K562 (cell line): ENCODE data around the gene PLCL1. TPM values are rescaled to one million over a fixed set of nuclear protein-coding genes. Genes with fewer than 3 reads are reported as not detected.

Experiments used
- ATAC-seq: fragments of 200-7000 bp; cut with Tn5 transposase; 3 replicates; pipeline ENCODE4 v1.9.1; 2020; ENCODE audit warnings: moderate library complexity
- BruUV-seq: library from RNA; stranded (reverse); fragments of 400-500 nt; replicated peaks from 2 replicates; lab custom pipeline; 2021; lab: Mats Ljungman, UMichigan
- CTCF ChIA-PET: fragments of 300-600 bp; formaldehyde crosslinking; extraction: SDS; loops from one replicate; lab custom pipeline; 2021; ENCODE audit warnings: low intra/inter-chr PET ratio; lab: Yijun Ruan, JAX
- POLR2A ChIA-PET: fragments of 300-600, 350-650 bp; sonication (Branson Sonifier 250); formaldehyde crosslinking; extraction: SDS; loops from one replicate; lab custom pipeline; 2021; ENCODE audit warnings: antibody characterized with exemption, inconsistent platforms; lab: Yijun Ruan, JAX
- DNase-seq, 4 experiments: peaks; one replicate each; pipeline versions ENCODE4 v3.0.0 to v3.0.0-alpha.2; 2011 to 2018; ENCODE audit warnings: low spot score in 3 of 4, mixed read lengths in 3 of 4; ENCODE audit errors: extremely low read depth in 1 of 4
- FAIRE-seq: peaks from 2 replicates; lab custom pipeline; 2011; peaks lifted over from hg19 to GRCh38; lab: Jason Lieb, UNC
- H2AFZ ChIP-seq: 2 replicates; pipeline ENCODE4 v1.6.0; 2011; ENCODE audit warnings: low read depth, low read length, control low read depth, inconsistent platforms
- H3K27ac ChIP-seq: fragments of 200-600 bp; 3 replicates; pipeline ENCODE4 v1.8.0; 2011; ENCODE audit warnings: low read depth, mild to moderate bottlenecking, control low read depth, inconsistent platforms, low read length, moderate library complexity, mixed read lengths; ENCODE audit errors: extremely low read depth
- H3K27me3 ChIP-seq, 2 experiments: fragments of 300-600 bp in 1 of 2; 2 replicates in 1 of 2; 3 replicates in 1 of 2; pipeline versions ENCODE4 v1.6.0 to v1.8.0; 2011; ENCODE audit warnings: inconsistent platforms in 2 of 2, low read length in 2 of 2, mild to moderate bottlenecking in 1 of 2, mixed read lengths in 1 of 2, moderate library complexity in 1 of 2; ENCODE audit not compliant: control insufficient read depth in 2 of 2, insufficient read depth in 2 of 2
- H3K36me3 ChIP-seq: fragments of 300-600 bp; 3 replicates; pipeline ENCODE4 v1.8.0; 2011; ENCODE audit warnings: mild to moderate bottlenecking, low read length, inconsistent platforms; ENCODE audit not compliant: control insufficient read depth, insufficient read depth
- H3K4me1 ChIP-seq, 2 experiments: fragments of 200-600 bp in 1 of 2; replicated peaks in 1 of 2; 2 replicates in 1 of 2; 3 replicates in 1 of 2; pipeline versions ENCODE4 v1.5.1 to v1.8.0; 2011; ENCODE audit warnings: inconsistent platforms in 2 of 2, low read length in 2 of 2, mild to moderate bottlenecking in 1 of 2, mixed read lengths in 1 of 2, moderate library complexity in 1 of 2; ENCODE audit not compliant: control insufficient read depth in 2 of 2, insufficient read depth in 2 of 2
- H3K4me2 ChIP-seq: 2 replicates; pipeline ENCODE4 v1.6.1; 2011; ENCODE audit warnings: low read length, control low read depth, inconsistent platforms, mixed read lengths; ENCODE audit not compliant: insufficient read depth
- H3K4me3 ChIP-seq: fragments of 200-600 bp; sonication (generic), shearing (Covaris generic); 2 replicates; pipeline ENCODE4 v1.5.1; 2016; ENCODE audit warnings: control low read depth, inconsistent platforms
- H3K79me2 ChIP-seq: fragments of 200-600 bp; 3 replicates; pipeline ENCODE4 v1.8.0; 2011; ENCODE audit warnings: low read length, inconsistent platforms; ENCODE audit not compliant: control insufficient read depth, insufficient read depth
- H3K9ac ChIP-seq, 2 experiments: 2 replicates each; pipeline versions ENCODE4 v1.6.0 to v1.6.1; 2011; ENCODE audit warnings: low read depth in 2 of 2, low read length in 2 of 2, control low read depth in 1 of 2, inconsistent platforms in 1 of 2, mild to moderate bottlenecking in 1 of 2, mixed read lengths in 1 of 2; ENCODE audit not compliant: insufficient read depth in 1 of 2
- H3K9me1 ChIP-seq: one replicate; pipeline ENCODE4 v1.6.0; 2011; ENCODE audit warnings: inconsistent platforms, mild to moderate bottlenecking, low read length, moderate library complexity; ENCODE audit not compliant: control insufficient read depth, insufficient read depth
- H3K9me3 ChIP-seq: replicated peaks from 2 replicates; pipeline ENCODE4 v1.5.1; 2011; ENCODE audit warnings: low read depth, low read length, inconsistent platforms; ENCODE audit not compliant: control insufficient read depth, insufficient read depth
- H4K20me1 ChIP-seq: replicated peaks from 2 replicates; pipeline ENCODE4 v1.6.1; 2011; ENCODE audit warnings: low read length, inconsistent platforms, mixed read lengths; ENCODE audit not compliant: control insufficient read depth, insufficient read depth
- BACH1 ChIP-seq: fragments of 200-800 bp; sonication (Bioruptor generic); IDR thresholded peaks from 2 replicates; pipeline ENCODE4 v1.6.1; 2016; ENCODE audit warnings: missing genetic modification characterization, missing compliant biosample characterization
- CREB3 ChIP-seq: fragments of 450-650 bp; conservative IDR thresholded peaks from 2 replicates; pipeline ENCODE4 v1.6.1; 2016; ENCODE audit warnings: missing genetic modification characterization, low read depth, mild to moderate bottlenecking, missing compliant biosample characterization, moderate library complexity
- GTF2E2 ChIP-seq: fragments of 200-800 bp; sonication (Bioruptor generic); IDR thresholded peaks from 2 replicates; pipeline ENCODE4 v1.6.1; 2016; ENCODE audit warnings: missing genetic modification characterization, missing compliant biosample characterization
- HINFP ChIP-seq: fragments of 450-650 bp; conservative IDR thresholded peaks from 2 replicates; pipeline ENCODE4 v1.6.1; 2016; ENCODE audit warnings: missing genetic modification characterization, low read depth, mild to moderate bottlenecking, control low read depth, missing compliant biosample characterization
- KLF13 ChIP-seq: fragments of 450-650 bp; IDR thresholded peaks from 2 replicates; pipeline ENCODE4 v1.6.1; 2016; ENCODE audit warnings: missing genetic modification characterization, low read depth, mild to moderate bottlenecking, missing compliant biosample characterization, moderate library complexity, borderline replicate concordance
- MECOM ChIP-seq: fragments of 250-450 bp; sonication (Bioruptor Pico); IDR thresholded peaks from 2 replicates; pipeline ENCODE4 v1.8.0; 2022; ENCODE audit warnings: inconsistent platforms
- PHF8 ChIP-seq: fragments of 200-600 bp; sonication (generic); IDR thresholded peaks from 2 replicates; pipeline ENCODE4 v1.6.1; 2012; ENCODE audit warnings: mixed run types, mild to moderate bottlenecking, inconsistent platforms, low read length, moderate library complexity, borderline replicate concordance
- YY1 ChIP-seq, 3 experiments: IDR thresholded peaks; 2 replicates each; pipeline ENCODE4 v1.6.1; 2011; ENCODE audit warnings: low read length in 2 of 3, mild to moderate bottlenecking in 2 of 3, moderate library complexity in 2 of 3, borderline replicate concordance in 1 of 3, control low read depth in 1 of 3, low read depth in 1 of 3; ENCODE audit not compliant: insufficient read depth in 3 of 3, insufficient replicate concordance in 2 of 3, control insufficient read depth in 1 of 3, insufficient read length in 1 of 3; ENCODE audit errors: extremely low read depth in 1 of 3
- ZNF134 ChIP-seq: fragments of 250-450 bp; sonication (Bioruptor Pico); conservative IDR thresholded peaks from 2 replicates; pipeline ENCODE4 v1.4.0; 2020
- ZNF311 ChIP-seq: fragments of 250-450 bp; sonication (Bioruptor Pico); IDR thresholded peaks from 2 replicates; pipeline ENCODE4 v1.4.0; 2020; ENCODE audit warnings: mild to moderate bottlenecking, moderate library complexity
- ZNF592 ChIP-seq: fragments of 450-650 bp; IDR thresholded peaks from 2 replicates; pipeline ENCODE4 v1.6.1; 2017; ENCODE audit warnings: antibody characterized with exemption, mild to moderate bottlenecking
- WGBS: fragments of 100-300 bp; shearing (Covaris generic); methylation state at CpG from one replicate; pipeline ENCODE4 v1.1.6; 2016; ENCODE audit warnings: low coverage, mixed read lengths; ENCODE audit not compliant: insufficient coverage; ENCODE audit errors: missing lambda C conversion rate; 5-methylcytosine and 5-hydroxymethylcytosine counted together
- in situ Hi-C: fragments of 300-500 bp; cut with MboI; formaldehyde crosslinking; loops from 4 replicates; pipeline ENCODE4 v1.15.0; 2018; ENCODE audit warnings: inconsistent platforms, mixed read lengths
- intact Hi-C: fragments of 100-400 bp; cut with micrococcal nuclease; formaldehyde crosslinking; loops from 2 replicates; pipeline ENCODE4 v1.14.2; 2022
- polyA plus RNA-seq, 8 experiments: library from polyadenylated mRNA; depleted of rRNA in 4 of 8; stranded (reverse) in 5 of 8; unstranded in 3 of 8; fragments of >200 nt; fragmentation: Nextera tagmentation in 2 of 8; fragmentation: Illumina TruSeq in 1 of 8; extraction: Ambion mirVana in 2 of 8; extraction: Trizol in 1 of 8; gene quantifications; 2 replicates each; pipeline versions ENCODE4 v1.2.1 to v1.2.3, GENCODE V29; 2011 to 2014; ENCODE audit warnings: inconsistent platforms in 1 of 8, missing spikeins in 1 of 8
- total RNA-seq, 7 experiments: library from RNA; depleted of rRNA in 6 of 7; stranded (reverse); fragments of >200 nt in 6 of 7; fragmentation: Illumina TruSeq in 2 of 7; extraction: Trizol in 2 of 7; gene quantifications; 2 replicates each; pipeline versions ENCODE4 v1.2.1 to v1.2.3, GENCODE V29; 2011 to 2021; ENCODE audit warnings: low replicate concordance in 1 of 7

PLCL1 gene
- total and polyA plus RNA-seq, 9 of the 15 experiments (the other 6 are each of a cell fraction or from before 2014, with no cell fraction given) = 2.0 to 17.7 (median 8.6) TPM

- ChIA-PET CTCF (no interaction called here), POLR2A (interaction anchor here (2.0 kb wide), 1 partner anchor 23 kb away, joined by 6 read pairs; no protein-coding TSS in a partner anchor)
- in situ Hi-C loops (loop anchor here (10.0 kb wide), 1 partner anchor 116 kb away; no protein-coding TSS in a partner anchor), intact Hi-C loops (loop anchor here (5.0 kb wide), 1 partner anchor 197 kb away; no protein-coding TSS in a partner anchor)
- H3K4me3 ChIP-seq = no peak overlapping the region
- peak overlapping the region in 1 of 2 experiments; percentile 62; a peak in 2 of 4 replicates for H3K9ac ChIP-seq
- ATAC-seq (no peak), DNase-seq (no peak), FAIRE-seq (peak; percentile 32)
- no peaks in the 10 kb centered on the region for H3K27me3 ChIP-seq
- peaks cover 87% of the 10 kb centered on the region for H3K79me2 ChIP-seq
- no peaks in the 10 kb centered on the region; the same call in 2 of the 3 replicates for H3K36me3 ChIP-seq
- no peaks in the 10 kb centered on the region for H3K9me3 ChIP-seq
- peak overlapping the region; percentile 31; the same call in 1 of the 2 replicates for H3K4me2 ChIP-seq
- no peaks in the 10 kb centered on the region for H3K9me1 ChIP-seq
- H4K20me1 ChIP-seq = no peaks in the 10 kb centered on the region
- no TSS peak for BruUV-seq
- peak overlapping the region; percentile 88 for H3K27ac ChIP-seq
- peaks cover 4 to 62% of the 10 kb centered on the region in 2 experiments for H3K4me1 ChIP-seq
- peak overlapping the region; percentile 7; the same call in 1 of the 2 replicates for H2AFZ ChIP-seq
- 39% methylated on average over 4 of the region's 4 CpGs for WGBS
- 0 out of 2 replicates have a peak, but pooled peaks have one; percentile 10 for TF ChIP-seq GTF2E2 (tag)
- TF ChIP-seq KLF13 = no peak
- peak; percentile 68 for TF ChIP-seq BACH1 (tag)
- peak; percentile 93 for TF ChIP-seq ZNF592
- peak; percentile 55 for TF ChIP-seq ZNF134 (CRISPR knock-in tag)
- TF ChIP-seq MECOM (CRISPR knock-in tag) = peak; percentile 24; the same call in 1 of the 2 replicates
- TF ChIP-seq YY1 (IDR thresholded peaks at IDR 0.05; ENCODE audit: borderline replicate concordance in 1 of 3, control insufficient read depth in 1 of 3, extremely low read depth in 1 of 3, insufficient read depth in 3 of 3, insufficient read length in 1 of 3, insufficient replicate concordance in 2 of 3, low read depth in 1 of 3, low read length in 2 of 3) = peak in 1 of 3 experiments; percentile 51
- 0 out of 2 replicates have a peak, but pooled peaks have one; percentile 30 for TF ChIP-seq HINFP (tag)
- peak; percentile 50 for TF ChIP-seq CREB3 (tag)
- TF ChIP-seq PHF8 = no peak
- TF ChIP-seq ZNF311 (CRISPR knock-in tag) = peak; percentile 87
Measured at GRCh38 chr2:197930570-197931278, 126.3 kb downstream of the PLCL1 start.
